DND-41 (cell line): ENCODE measurements around the gene HOXA4.

Experiments used
- ATAC-seq: fragments of 200-7000 bp; cut with Tn5 transposase; 3 replicates; pipeline ENCODE4 v1.9.1; 2021; ENCODE audit warnings: low read depth; ENCODE audit not compliant: insufficient read depth
- DNase-seq: peaks from one replicate; pipeline ENCODE4 v3.0.0-alpha.2; 2020
- H2AFZ ChIP-seq: 2 replicates; pipeline ENCODE4 v1.6.0; 2012; ENCODE audit warnings: low read depth, low read length
- H3K27ac ChIP-seq: 2 replicates; pipeline ENCODE4 v1.5.1; 2012; ENCODE audit warnings: low read length, inconsistent platforms
- H3K27me3 ChIP-seq: fragments of 200-600 bp; sonication (generic); 2 replicates; pipeline ENCODE4 v1.6.0; 2012; ENCODE audit warnings: low read length, mild to moderate bottlenecking, inconsistent platforms; ENCODE audit not compliant: insufficient read depth, poor library complexity
- H3K36me3 ChIP-seq: 2 replicates; pipeline ENCODE4 v1.5.1; 2012; ENCODE audit warnings: low read length, inconsistent platforms; ENCODE audit not compliant: insufficient read depth
- H3K4me1 ChIP-seq: 2 replicates; pipeline ENCODE4 v1.5.1; 2012; ENCODE audit warnings: mild to moderate bottlenecking, low read length; ENCODE audit not compliant: insufficient read depth
- H3K4me2 ChIP-seq: 2 replicates; pipeline ENCODE4 v1.6.0; 2012; ENCODE audit warnings: mild to moderate bottlenecking, moderate library complexity, low read length, inconsistent platforms; ENCODE audit not compliant: insufficient read depth
- H3K4me3 ChIP-seq, 2 experiments: fragments of 200-600 bp in 1 of 2; shearing (Covaris generic) in 1 of 2; 2 replicates each; pipeline ENCODE4 v1.5.1; 2012 to 2016; ENCODE audit warnings: inconsistent platforms in 2 of 2, low read length in 2 of 2, mild to moderate bottlenecking in 2 of 2, low read depth in 1 of 2, moderate library complexity in 1 of 2
- H3K79me2 ChIP-seq: 2 replicates; pipeline ENCODE4 v1.6.0; 2012; ENCODE audit warnings: low read length, inconsistent platforms; ENCODE audit not compliant: insufficient read depth
- H3K9ac ChIP-seq: 2 replicates; pipeline ENCODE4 v1.6.0; 2012; ENCODE audit warnings: low read depth, mild to moderate bottlenecking, inconsistent platforms, low read length, moderate library complexity
- H3K9me3 ChIP-seq: 2 replicates; pipeline ENCODE4 v1.5.1; 2012; ENCODE audit warnings: low read length, moderate library complexity, mild to moderate bottlenecking, inconsistent platforms; ENCODE audit not compliant: insufficient read depth, severe bottlenecking
- H4K20me1 ChIP-seq: 2 replicates; pipeline ENCODE4 v1.6.0; 2012; ENCODE audit warnings: low read length; ENCODE audit not compliant: insufficient read depth
- EZH2 ChIP-seq: IDR thresholded peaks from 3 replicates; pipeline ENCODE4 v1.6.1; 2012; ENCODE audit warnings: borderline replicate concordance, low read depth, mild to moderate bottlenecking, moderate library complexity, low read length, inconsistent platforms; ENCODE audit not compliant: severe bottlenecking
- TF ChIP-seq, protein P1 (sequence below): IDR thresholded peaks from 2 replicates; pipeline ENCODE4 v1.5.1; 2012; ENCODE audit warnings: borderline replicate concordance, low read length, moderate library complexity, mild to moderate bottlenecking; ENCODE audit not compliant: poor library complexity, severe bottlenecking; ENCODE audit errors: extremely low read depth

HOXA4 gene

DNA sequence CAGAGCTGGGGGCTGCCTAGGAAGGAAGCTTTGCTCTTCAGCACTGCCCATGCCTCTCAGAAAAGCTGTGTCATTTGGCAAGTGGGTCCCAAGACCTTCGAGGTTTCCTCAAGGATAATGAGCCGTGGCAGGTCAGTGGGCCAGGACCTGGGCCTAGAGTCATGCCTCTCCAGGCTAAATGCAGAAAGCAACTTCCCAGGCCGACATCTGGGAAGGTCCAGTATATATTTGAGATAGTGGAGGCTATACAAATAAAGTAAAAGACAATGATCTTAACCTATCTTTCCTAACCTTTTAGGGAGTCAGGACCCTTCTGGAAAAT is 45.9 kb upstream of the HOXA4 start:
- Histone ChIP-seq H2AFZ (no peak overlapping the region), H3K27me3 (peaks cover 5% of the 10 kb centered on the region), H3K27ac (no peak overlapping the region), H3K4me1 (no peaks in the 10 kb centered on the region), H3K36me3 (no peaks in the 10 kb centered on the region), H3K9ac (no peak overlapping the region), H3K9me3 (no peaks in the 10 kb centered on the region), H3K79me2 (no peaks in the 10 kb centered on the region), H3K4me2 (no peak overlapping the region), H3K4me3 (no peak overlapping the region), H4K20me1 (no peaks in the 10 kb centered on the region)
- DNase-seq, result no peak
- ATAC-seq, result no peak
- TF ChIP-seq, protein P1, sequence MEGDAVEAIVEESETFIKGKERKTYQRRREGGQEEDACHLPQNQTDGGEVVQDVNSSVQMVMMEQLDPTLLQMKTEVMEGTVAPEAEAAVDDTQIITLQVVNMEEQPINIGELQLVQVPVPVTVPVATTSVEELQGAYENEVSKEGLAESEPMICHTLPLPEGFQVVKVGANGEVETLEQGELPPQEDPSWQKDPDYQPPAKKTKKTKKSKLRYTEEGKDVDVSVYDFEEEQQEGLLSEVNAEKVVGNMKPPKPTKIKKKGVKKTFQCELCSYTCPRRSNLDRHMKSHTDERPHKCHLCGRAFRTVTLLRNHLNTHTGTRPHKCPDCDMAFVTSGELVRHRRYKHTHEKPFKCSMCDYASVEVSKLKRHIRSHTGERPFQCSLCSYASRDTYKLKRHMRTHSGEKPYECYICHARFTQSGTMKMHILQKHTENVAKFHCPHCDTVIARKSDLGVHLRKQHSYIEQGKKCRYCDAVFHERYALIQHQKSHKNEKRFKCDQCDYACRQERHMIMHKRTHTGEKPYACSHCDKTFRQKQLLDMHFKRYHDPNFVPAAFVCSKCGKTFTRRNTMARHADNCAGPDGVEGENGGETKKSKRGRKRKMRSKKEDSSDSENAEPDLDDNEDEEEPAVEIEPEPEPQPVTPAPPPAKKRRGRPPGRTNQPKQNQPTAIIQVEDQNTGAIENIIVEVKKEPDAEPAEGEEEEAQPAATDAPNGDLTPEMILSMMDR, result no peak
- no peak for TF ChIP-seq EZH2

DNA sequence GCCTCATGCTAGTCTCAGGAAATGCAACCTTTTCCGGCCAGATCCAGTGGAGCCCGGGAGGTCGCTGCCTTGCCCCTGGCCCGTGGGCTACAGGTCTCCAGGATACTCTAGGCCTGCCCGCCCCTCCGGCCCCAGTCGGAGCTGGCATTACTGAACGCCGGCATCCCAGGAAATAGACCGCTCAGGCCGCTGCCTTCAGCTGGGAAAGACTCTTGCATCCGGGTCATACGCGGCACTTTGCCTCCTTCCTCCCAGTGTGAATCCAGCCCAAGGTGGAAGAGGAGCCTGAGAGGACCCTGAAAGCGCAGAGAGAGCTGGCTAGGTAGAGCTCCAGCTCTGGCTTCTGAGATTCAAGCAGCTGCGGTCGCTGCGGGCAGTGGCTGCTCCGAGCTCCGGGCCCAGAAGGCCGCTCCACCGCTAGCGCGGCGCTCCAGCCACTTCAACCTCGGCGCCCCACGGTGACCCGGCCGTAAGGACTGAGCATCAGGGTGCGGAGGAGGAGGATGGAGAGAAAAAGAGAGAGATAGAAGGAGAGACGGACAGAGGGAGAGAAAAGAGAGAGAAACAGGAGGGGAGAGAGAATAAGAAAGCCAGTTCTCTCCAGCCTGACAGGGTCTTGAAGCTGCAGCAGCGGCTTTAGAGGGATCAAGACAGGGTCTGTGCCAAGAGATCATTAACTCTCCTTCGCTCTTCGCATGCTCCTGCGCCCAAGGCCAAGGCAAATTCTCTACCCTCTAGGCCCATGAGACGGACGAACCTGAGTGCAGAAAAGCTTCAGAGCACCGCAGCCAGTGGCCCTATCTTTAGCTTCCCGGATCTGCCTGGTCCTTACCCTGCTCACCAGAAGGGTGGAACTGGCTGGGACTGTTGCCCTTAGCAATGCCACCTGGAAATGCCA is 45.3 kb upstream of the HOXA4 start:
- Histone ChIP-seq H3K9me3 (no peaks in the 10 kb centered on the region), H2AFZ (no peak overlapping the region), H3K4me1 (no peaks in the 10 kb centered on the region), H3K27me3 (peaks cover 10% of the 10 kb centered on the region), H4K20me1 (no peaks in the 10 kb centered on the region), H3K4me3 (no peak overlapping the region), H3K36me3 (no peaks in the 10 kb centered on the region), H3K27ac (no peak overlapping the region), H3K9ac (no peak overlapping the region), H3K79me2 (no peaks in the 10 kb centered on the region), H3K4me2 (no peak overlapping the region)
- TF ChIP-seq EZH2, result no peak
- TF ChIP-seq, protein P1, result no peak
- DNase-seq (no peak), ATAC-seq (no peak)

DNA sequence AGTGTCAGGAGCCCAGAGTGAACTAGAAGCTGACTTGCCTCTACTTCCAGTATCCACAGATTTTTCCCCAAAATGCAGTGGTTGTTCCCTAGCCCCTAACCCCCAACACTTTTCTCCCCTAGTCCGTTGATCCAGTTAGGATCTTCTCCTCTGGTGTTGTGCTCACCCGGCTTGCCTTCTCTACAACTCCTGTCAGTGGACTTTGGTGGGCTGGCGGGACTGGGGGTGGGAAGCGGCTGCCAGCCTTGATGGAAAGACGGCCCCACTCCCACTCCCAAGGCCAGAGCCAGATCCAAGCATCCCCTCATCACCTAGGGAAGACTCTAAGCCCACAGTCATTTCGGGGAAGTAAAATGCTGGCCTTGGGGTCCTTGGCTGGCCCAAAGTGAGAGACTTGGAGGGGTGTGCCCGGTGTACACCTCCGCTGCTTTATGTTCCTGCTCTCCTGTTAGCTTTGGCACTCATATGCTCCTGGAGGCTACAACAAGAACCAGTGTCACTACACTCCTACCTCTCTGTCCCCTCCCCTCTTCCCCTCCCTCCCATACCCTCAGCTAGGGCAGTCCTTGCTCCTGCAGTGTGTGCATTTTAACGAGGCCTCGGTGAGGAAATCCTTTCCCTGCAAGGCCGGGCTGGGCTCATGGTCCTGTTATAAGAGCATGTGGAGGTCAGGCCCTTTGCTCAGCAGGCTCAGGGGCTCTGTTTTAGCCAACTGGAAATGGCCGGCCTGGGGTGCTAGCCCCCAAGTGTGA is 44.5 kb upstream of the HOXA4 start:
- peaks cover 10% of the 10 kb centered on the region for H3K27me3 ChIP-seq
- H2AFZ ChIP-seq, result no peak overlapping the region
- H3K9me3 ChIP-seq, result no peaks in the 10 kb centered on the region
- DNase-seq (no peak), ATAC-seq (no peak)
- no peak overlapping the region for H3K9ac ChIP-seq
- no peak overlapping the region for H3K4me3 ChIP-seq
- no peak for TF ChIP-seq EZH2
- TF ChIP-seq, protein P1, result no peak
- H3K79me2 ChIP-seq, result no peaks in the 10 kb centered on the region
- no peaks in the 10 kb centered on the region for H3K4me1 ChIP-seq
- H3K27ac ChIP-seq, result no peak overlapping the region
- H3K4me2 ChIP-seq, result no peak overlapping the region
- H3K36me3 ChIP-seq, result no peaks in the 10 kb centered on the region
- no peaks in the 10 kb centered on the region for H4K20me1 ChIP-seq
